CD4-positive, alpha-beta T cell (primary cell): ENCODE data around the gene ZDHHC20. TPM values are rescaled to one million over a fixed set of nuclear protein-coding genes. Genes with fewer than 3 reads are reported as not detected.

Experiments
- ATAC-seq: fragments of 200-7000 bp; cut with Tn5 transposase; one replicate; pipeline ENCODE4 v1.10.0; 2022; ENCODE audit warnings: mild to moderate bottlenecking; ENCODE audit not compliant: poor library complexity
- CTCF ChIA-PET: fragments of 350-600 bp; sonication (Branson Sonifier 250); formaldehyde crosslinking; loops from one replicate; lab custom pipeline; 2021; ENCODE audit warnings: antibody characterized with exemption, inconsistent platforms; lab: Charles Lee
- POLR2A ChIA-PET: fragments of 350-600 bp; sonication (Branson Sonifier 250); formaldehyde crosslinking; loops from one replicate; lab custom pipeline; 2021; ENCODE audit warnings: antibody characterized with exemption, inconsistent platforms; lab: Charles Lee
- DNase-seq, 14 experiments: peaks; one replicate each; pipeline ENCODE4 v3.0.0-alpha.2; 2013 to 2020; ENCODE audit warnings: mixed read lengths in 2 of 14
- H3K27ac ChIP-seq, 2 donors: one replicate each; pipeline versions ENCODE4 v1.5.1 to v1.7.0; 2013; ENCODE audit warnings: low read length in 2 of 2, low read depth in 1 of 2, mild to moderate bottlenecking in 1 of 2
- H3K27me3 ChIP-seq, 2 experiments: 1 replicate in 1 of 2; 2 replicates in 1 of 2; pipeline versions ENCODE4 v1.6.1 to v1.7.0; 2013; ENCODE audit warnings: low read length in 2 of 2, control low read depth in 1 of 2, mild to moderate bottlenecking in 1 of 2, moderate library complexity in 1 of 2; ENCODE audit not compliant: insufficient read depth in 2 of 2, control insufficient read depth in 1 of 2
- H3K36me3 ChIP-seq: one replicate; pipeline ENCODE4 v1.6.1; 2013; ENCODE audit warnings: low read length, control low read depth; ENCODE audit not compliant: insufficient read depth
- H3K4me1 ChIP-seq: one replicate; pipeline ENCODE4 v1.6.1; 2013; ENCODE audit warnings: low read length, control low read depth; ENCODE audit not compliant: insufficient read depth
- H3K4me3 ChIP-seq: one replicate; pipeline ENCODE4 v1.5.1; 2013; ENCODE audit warnings: mild to moderate bottlenecking, low read length, moderate library complexity
- H3K9me3 ChIP-seq, 2 experiments: 1 replicate in 1 of 2; 2 replicates in 1 of 2; pipeline versions ENCODE4 v1.6.1 to v1.7.0; 2013; ENCODE audit warnings: low read length in 2 of 2, mild to moderate bottlenecking in 2 of 2, control low read depth in 1 of 2, moderate library complexity in 1 of 2; ENCODE audit not compliant: control insufficient read depth in 1 of 2, insufficient read depth in 1 of 2
- H3K27ac Mint-ChIP-seq: one replicate; pipeline ENCODE4 v1.8.0; 2020; ENCODE audit warnings: mixed read lengths
- H3K27me3 Mint-ChIP-seq: one replicate; pipeline ENCODE4 v1.8.0; 2021; ENCODE audit warnings: mixed read lengths
- H3K36me3 Mint-ChIP-seq: one replicate; pipeline ENCODE4 v1.8.0; 2021; ENCODE audit warnings: low read depth, mixed read lengths
- H3K4me1 Mint-ChIP-seq: one replicate; pipeline ENCODE4 v1.8.0; 2021; ENCODE audit warnings: low read depth, mixed read lengths
- H3K4me3 Mint-ChIP-seq: one replicate; pipeline ENCODE4 v1.8.0; 2020; ENCODE audit warnings: mild to moderate bottlenecking, mixed read lengths
- H3K9me3 Mint-ChIP-seq: one replicate; pipeline ENCODE4 v1.8.0; 2020; ENCODE audit warnings: mixed read lengths
- CTCF ChIP-seq: fragments of 200-600 bp; IDR thresholded peaks from one replicate; pipeline ENCODE4 v1.8.0; 2022; ENCODE audit warnings: antibody characterized with exemption, mild to moderate bottlenecking
- intact Hi-C, 2 experiments: fragments of 100-400 bp; cut with DNase I in 1 of 2; cut with micrococcal nuclease in 1 of 2; formaldehyde crosslinking; loops; one replicate each; pipeline versions ENCODE4 v1.15.1 to v1.9.0; 2023 to 2025; cut with DNase I, micrococcal nuclease
- total RNA-seq, 174 experiments: library from RNA in 2 of 174; stranded (reverse) in 2 of 174; gene quantifications; one replicate each; pipeline ENCODE4 v1.2.3 and lab custom pipeline; 2021 to 2026

ZDHHC20 gene
- total RNA-seq, 2 experiments from 2014 or later, result 62.8 to 65.1 TPM

- Mint-ChIP-seq H3K27me3 (no peaks in the 10 kb centered on the region), H3K9me3 (peaks cover 15% of the 10 kb centered on the region), H3K4me1 (no peaks in the 10 kb centered on the region), H3K36me3 (peaks cover 38% of the 10 kb centered on the region), H3K27ac (no peak overlapping the region), H3K4me3 (no peak overlapping the region)
- no peak for ATAC-seq
- Histone ChIP-seq H3K36me3 (peaks cover 4% of the 10 kb centered on the region), H3K4me3 (no peak overlapping the region), H3K27ac (no peak overlapping the region), H3K27me3 (no peaks in the 10 kb centered on the region), H3K9me3 (peaks cover 23 to 32% of the 10 kb centered on the region in 2 experiments), H3K4me1 (no peaks in the 10 kb centered on the region)
- no peak for DNase-seq
- POLR2A ChIA-PET, result no interaction called here
- no peak for TF ChIP-seq CTCF
- intact Hi-C loops, result no loop called here
- CTCF ChIA-PET, result no interaction called here
These were observed 27.2 kb upstream of the ZDHHC20 start for GRCh38 chr13:21486322-21486721.

- no peak overlapping the region for H3K4me3 Mint-ChIP-seq
- no peak for TF ChIP-seq CTCF
- ChIA-PET CTCF (no interaction called here), POLR2A (no interaction called here)
- no peak for ATAC-seq
- peaks cover 8% of the 10 kb centered on the region for H3K9me3 Mint-ChIP-seq
- Histone ChIP-seq H3K27me3 (no peaks in the 10 kb centered on the region), H3K4me3 (no peak overlapping the region), H3K27ac (no peak overlapping the region), H3K4me1 (no peaks in the 10 kb centered on the region), H3K9me3 (peaks cover 23 to 28% of the 10 kb centered on the region in 2 experiments), H3K36me3 (no peaks in the 10 kb centered on the region)
- no peak for DNase-seq
- no peak overlapping the region for H3K27ac Mint-ChIP-seq
- intact Hi-C loops, result no loop called here
- H3K27me3 Mint-ChIP-seq, result peaks cover 10% of the 10 kb centered on the region
- H3K36me3 Mint-ChIP-seq, result peaks cover 13% of the 10 kb centered on the region
- H3K4me1 Mint-ChIP-seq, result peaks cover 6% of the 10 kb centered on the region
These were observed 24.6 kb upstream of the ZDHHC20 start for GRCh38 chr13:21483748-21484147.

GRCh38 chr13:21481359-21481758 lies 22.3 kb upstream of the ZDHHC20 start:
- peaks cover 7 to 13% of the 10 kb centered on the region in 2 experiments for H3K9me3 ChIP-seq
- Mint-ChIP-seq H3K36me3 (no peaks in the 10 kb centered on the region), H3K4me1 (peaks cover 17% of the 10 kb centered on the region), H3K4me3 (no peak overlapping the region), H3K9me3 (peaks cover 4% of the 10 kb centered on the region), H3K27me3 (peaks cover 10% of the 10 kb centered on the region), H3K27ac (no peak overlapping the region)
- no peak overlapping the region for H3K4me3 ChIP-seq
- H3K4me1 ChIP-seq, result peaks cover 6% of the 10 kb centered on the region
- H3K27ac ChIP-seq, result no peak overlapping the region
- no peaks in the 10 kb centered on the region for H3K27me3 ChIP-seq
- no peak for TF ChIP-seq CTCF
- intact Hi-C loops, result no loop called here
- POLR2A ChIA-PET, result no interaction called here
- CTCF ChIA-PET, result interaction anchor here (1.2 kb wide), 1 partner anchor 184 kb away, joined by 4 read pairs; no protein-coding TSS in a partner anchor
- ATAC-seq (no peak), DNase-seq (no peak)
- H3K36me3 ChIP-seq, result no peaks in the 10 kb centered on the region
